GM12892 (cell line): ENCODE results near the gene IGFL2.
"Not testable (repeated sequence)": the region's sequence is repeated elsewhere in the genome, so short reads cannot be mapped to it uniquely, and the experiment has no call there.

Experiments used
- DNase-seq: peaks from one replicate; pipeline ENCODE4 v3.0.0; 2011; ENCODE audit not compliant: insufficient read length
- FAIRE-seq: peaks from 2 replicates; lab custom pipeline; 2011; peaks lifted over from hg19 to GRCh38; lab: Jason Lieb, UNC
- POLR2A ChIP-seq: IDR thresholded peaks from 2 replicates; pipeline ENCODE4 v1.6.1; 2011; ENCODE audit warnings: low read depth, low read length, control low read depth
- POLR2AphosphoS5 ChIP-seq: IDR thresholded peaks from 2 replicates; pipeline ENCODE4 v1.6.1; 2011; ENCODE audit warnings: low read depth, low read length, control low read depth
- TAF1 ChIP-seq: IDR thresholded peaks from 2 replicates; pipeline ENCODE4 v1.6.1; 2011; ENCODE audit warnings: low read depth, mild to moderate bottlenecking, control low read depth, low read length, borderline replicate concordance

The IGFL2 gene

DNA sequence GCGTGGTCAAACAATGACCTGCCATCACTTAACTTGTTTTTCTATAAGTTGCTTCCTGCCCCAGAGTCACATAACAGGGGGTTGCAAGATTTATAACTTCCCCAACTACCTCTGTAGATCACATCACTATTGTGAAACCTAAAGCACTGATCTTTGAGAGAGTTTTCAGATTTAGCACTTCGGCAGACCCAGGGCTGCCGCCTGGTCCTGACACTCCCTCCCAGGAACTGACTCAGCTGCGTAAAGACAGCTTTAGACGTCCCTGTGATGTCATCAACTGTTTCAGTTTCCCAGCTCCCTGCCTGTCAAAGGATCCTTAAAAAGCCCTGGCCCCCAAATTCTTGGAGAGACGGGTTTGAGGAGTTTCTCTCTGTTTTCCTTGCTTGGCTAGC, 33.3 kb downstream of the IGFL2 start:
- no peak for FAIRE-seq
- no peak for TF ChIP-seq POLR2A
- no peak for TF ChIP-seq POLR2AphosphoS5
- no peak for TF ChIP-seq TAF1
- DNase-seq: no peak

DNA sequence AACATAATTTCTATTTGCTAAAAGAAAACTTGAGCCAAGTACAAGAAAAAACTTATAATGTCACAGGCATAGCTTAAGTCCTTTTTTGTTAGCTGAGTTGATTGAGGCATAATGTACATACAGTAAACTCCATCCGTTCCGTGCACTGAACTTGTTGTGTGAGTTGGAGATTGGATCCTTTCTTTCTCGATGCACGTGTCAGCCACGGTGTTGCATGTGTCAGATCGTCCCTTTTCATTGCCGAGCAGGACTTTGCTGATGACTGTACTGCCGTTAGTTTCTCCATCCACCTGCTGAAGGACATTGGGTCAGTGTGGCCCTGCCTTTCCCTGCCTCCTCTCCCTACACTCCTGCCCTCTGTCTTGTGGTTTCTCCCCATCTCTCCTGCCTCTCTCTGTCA, 34.4 kb downstream of the IGFL2 start:
- TF ChIP-seq TAF1 (no peak), POLR2AphosphoS5 (no peak), POLR2A (no peak)

DNA sequence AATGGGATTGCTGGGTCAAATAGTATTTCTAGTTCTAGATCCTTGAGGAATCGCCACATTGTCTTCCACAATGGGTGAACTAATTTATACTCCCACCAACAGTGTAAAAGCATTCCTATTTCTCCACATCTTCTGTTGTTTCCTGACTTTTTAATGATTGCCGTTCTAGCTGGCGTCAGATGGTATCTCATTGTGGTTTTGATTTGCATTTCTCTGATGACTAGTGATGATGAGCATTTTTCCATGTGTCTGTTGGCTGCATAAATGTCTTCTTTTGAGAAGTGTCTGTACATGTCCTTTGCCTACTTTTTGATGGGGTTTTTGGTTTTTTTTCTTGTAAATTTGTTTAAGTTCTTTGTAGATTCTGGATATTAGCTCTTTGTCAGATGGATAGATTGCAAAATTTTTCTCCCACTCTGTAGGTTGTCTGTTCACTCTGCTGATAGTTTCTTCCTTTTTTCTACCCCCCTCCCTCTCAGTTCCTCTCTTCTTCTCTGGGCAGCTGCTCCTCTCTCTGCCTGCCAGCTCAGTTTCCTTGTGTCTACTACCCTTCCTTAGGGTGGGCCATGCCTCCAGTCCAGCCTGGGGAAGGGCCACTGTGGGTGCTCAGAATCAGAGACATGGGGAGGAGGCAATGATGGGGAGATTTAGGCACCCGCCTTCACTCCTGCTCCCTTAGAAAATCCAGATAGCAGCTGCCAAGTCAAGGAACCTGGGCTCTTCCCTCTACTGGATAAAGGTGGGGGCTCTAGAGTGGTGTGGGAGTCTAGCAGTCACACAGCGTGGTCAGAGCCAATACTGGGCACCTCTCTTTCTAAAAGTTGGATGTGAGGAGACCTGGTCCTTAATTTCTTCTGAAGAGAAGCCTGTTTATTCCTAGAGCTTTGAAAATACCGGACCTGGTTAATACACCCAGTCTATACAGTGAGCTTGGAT, 37.0 kb downstream of the IGFL2 start:
- FAIRE-seq, DNase-seq: not testable (repeated sequence)

More for the DNA sequence above, 34.4 kb downstream of the IGFL2 start:
- DNase-seq: no peak
- FAIRE-seq: no peak

DNA sequence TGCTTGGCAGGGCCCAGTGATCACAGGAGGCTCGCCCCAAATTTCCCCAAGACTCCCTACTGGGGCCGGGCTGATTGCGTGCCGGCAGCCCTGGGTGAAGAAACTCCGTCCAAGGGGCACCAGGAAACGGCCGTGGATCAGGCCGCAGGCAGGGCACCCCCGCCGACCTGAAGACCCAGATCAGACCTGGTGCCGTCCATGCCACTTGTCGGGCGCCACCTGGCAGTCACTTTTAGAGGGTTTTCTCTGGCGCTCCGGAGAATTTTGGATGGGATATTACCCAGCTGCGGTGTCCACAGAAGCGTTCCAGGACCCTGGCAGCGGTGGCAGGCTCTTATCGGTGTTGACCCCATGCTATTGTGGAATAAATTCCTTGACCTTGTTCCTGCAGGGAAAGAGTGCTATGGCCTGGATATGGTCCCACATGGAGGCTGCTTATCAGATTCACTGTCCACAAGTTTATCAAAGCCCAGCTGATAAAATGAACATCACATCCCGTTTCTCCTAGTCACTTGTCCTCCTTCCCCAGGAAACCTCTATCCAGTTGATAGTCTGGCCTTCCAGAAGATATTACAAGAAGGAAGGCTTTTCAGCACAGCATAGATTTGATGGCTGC, 38.2 kb downstream of the IGFL2 start:
- no peak for FAIRE-seq
- TF ChIP-seq POLR2AphosphoS5 (no peak), POLR2A (no peak), TAF1 (no peak)

DNA sequence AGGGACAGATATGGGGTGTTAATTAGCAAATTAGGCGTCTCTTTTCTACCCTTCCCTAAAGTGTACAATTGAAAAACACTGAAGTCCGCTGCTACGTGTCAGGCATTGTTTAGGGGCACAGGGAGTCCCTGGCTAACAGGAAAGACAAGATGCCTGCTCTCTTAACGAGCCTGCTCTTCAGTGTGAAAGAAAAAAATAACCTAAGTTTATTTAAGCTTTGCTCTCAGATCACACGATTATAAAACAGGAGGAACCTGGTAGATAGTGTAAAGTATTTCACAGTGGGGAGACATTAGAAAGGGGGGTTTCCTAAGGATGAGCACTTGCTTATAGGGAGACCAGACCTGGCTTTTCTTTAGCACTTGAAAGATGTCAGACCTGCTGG, 38.7 kb downstream of the IGFL2 start:
- TF ChIP-seq POLR2AphosphoS5: no peak
- no peak for TF ChIP-seq TAF1
- no peak for TF ChIP-seq POLR2A
- no peak for DNase-seq
- FAIRE-seq: no peak

More for the DNA sequence above, 38.2 kb downstream of the IGFL2 start:
- DNase-seq: no peak

DNA sequence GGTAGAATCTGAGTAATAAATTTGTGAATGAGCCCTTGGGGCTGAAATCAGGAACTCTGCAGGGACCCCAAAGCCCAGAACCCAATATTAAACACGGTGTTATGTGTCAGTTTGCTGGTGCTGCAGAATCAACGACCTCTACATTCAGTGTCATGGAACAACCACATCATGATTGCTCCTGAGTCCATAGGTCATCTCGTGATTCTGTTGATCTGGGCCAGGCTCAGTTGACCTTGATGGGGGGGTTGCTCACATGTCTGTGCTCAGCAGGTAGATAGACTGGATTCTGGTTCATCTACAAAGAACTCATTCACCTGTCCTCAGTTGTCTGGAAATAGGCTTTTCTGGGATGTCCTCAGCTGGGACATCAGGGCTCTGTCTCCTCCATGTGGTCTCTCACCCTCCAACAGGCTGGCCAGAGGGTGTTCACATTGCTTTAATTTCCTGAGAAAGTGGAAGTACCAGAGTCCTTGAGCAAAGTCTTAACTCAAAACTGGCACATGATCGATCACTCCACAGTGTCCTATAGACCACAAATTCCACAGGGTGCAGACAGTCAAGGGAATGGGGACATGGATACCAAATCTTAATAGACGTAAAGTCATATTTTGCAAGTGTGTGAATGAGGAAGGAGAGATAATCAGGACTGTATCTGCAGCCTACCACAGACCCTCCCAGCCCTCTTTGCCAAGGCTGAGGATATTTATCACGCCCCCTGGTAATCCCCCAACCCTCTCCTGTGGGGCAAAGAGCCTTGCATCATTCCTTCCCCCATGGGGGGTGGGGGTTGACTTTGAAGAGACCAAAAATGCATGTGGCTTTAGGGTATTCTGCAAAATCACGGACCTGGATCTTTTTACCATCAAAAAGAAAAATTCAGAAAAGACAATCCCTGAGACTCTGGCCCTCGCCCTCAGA, 42.2 kb downstream of the IGFL2 start:
- TF ChIP-seq POLR2A (no peak), TAF1 (no peak), POLR2AphosphoS5 (no peak)
- FAIRE-seq (no peak), DNase-seq (no peak)

DNA sequence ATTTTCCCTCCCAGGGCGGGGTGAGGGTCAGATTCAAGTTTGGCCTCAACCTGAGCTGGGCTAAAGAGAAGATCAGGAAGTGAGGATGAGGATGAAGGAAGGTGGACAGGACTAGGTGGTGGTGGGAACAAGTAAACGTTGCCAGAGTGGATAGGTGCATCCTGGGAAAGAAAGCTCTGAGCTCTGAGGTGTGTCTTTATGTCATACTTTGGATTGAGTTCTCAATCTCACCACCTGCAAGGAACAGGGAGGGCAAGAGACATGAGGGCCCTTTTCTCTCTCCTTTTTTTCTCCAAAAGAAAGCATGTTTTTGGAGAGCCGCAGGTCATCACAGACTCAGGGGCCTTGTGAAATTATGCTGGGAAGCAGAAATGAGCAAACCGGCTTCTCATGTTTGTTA, 43.3 kb downstream of the IGFL2 start:
- DNase-seq (no peak), FAIRE-seq (no peak)
- no peak for TF ChIP-seq POLR2AphosphoS5

DNA sequence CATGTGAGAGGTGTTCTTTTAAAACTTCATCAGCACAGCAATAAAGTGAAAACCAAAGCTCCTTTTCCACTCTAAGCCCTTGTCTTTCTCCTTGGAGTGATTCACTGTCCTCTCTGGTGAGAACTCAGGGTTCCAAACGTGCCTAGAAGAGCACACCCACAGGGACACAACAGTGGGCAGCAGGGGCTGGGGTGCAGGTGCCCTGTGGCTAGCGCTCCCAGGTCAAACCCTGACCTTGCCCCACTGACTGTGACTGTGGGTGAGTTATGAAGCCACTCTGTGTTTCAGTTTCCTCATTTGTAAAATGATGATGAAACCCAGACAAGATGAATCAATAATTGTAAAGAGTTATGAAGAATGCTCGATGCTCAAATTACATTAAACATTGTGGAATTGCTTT, 43.9 kb downstream of the IGFL2 start:
- no peak for DNase-seq
- TF ChIP-seq TAF1 (no peak), POLR2A (no peak), POLR2AphosphoS5 (no peak)
- no peak for FAIRE-seq

DNA sequence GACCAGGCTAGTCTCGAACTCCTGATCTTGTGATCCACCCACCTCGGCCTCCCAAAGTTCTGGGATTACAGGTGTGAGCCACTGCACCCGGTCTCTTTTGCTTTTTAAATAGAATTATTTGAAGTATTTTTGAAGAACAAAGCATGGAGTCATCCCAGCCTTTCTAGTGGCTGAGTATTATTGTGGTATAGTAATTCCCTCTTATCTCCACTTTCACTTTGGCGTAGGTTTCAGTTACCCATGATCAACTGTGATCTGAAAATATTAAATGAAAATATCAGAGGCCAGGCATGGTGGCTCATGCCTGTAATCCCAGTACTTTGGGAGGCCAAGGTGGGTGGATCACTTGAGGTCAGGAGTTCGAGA, 44.6 kb downstream of the IGFL2 start:
- not testable (repeated sequence) for FAIRE-seq, DNase-seq

DNA sequence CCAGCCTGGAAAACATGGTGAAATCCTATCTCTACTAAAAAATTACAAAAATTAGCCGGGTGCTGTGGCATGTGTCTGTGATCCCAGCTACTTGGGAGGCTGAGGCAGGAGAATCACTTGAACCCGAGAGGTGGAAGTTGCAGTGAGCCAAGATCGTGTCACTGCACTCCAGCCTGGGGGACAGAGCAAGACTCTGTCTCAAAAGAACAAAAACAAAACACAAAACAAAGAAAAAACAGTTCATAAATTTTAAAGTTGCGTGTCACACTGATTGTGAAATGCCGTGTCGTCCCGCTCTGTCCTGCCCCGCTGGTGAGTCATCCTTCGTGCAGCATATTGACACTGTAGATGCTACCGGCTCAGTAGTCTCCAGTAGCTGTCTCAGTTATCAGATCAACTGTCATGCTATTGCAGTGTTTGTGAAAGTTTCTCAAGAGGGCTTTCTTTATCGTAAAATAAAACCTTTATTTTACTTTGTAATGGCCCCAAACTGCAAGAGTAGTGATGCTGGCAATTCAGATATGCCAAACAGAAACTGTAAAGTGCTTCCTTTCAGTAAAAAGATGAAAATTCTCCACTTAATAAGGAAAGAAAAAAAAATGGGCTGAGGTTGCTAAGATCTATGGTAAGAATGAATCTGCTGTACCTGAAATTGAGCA, 45.1 kb downstream of the IGFL2 start:
- FAIRE-seq: no peak
- DNase-seq: no peak
- TF ChIP-seq TAF1 (no peak), POLR2A (no peak), POLR2AphosphoS5 (no peak)

DNA sequence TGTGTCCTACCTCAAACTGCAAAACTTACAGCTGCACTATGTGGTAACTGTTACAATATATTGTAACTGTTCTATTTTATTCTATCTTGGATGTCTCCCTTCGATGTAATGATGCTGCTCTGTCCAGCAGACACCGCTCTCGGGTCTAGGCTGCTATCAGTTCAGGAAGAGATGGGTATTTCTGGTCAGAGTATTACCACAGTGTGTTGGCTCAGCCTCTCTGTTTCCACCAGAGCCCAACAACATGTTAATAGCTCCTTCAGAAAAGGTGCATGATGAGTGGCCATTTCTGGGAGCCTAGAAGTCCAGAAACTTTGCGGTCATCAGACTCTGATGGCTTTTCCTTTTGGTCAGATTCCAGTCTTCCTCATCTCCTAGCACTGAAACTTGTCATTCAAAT, 45.6 kb downstream of the IGFL2 start:
- FAIRE-seq (no peak), DNase-seq (no peak)
- TF ChIP-seq POLR2A: no peak
- no peak for TF ChIP-seq TAF1
- TF ChIP-seq POLR2AphosphoS5: no peak

DNA sequence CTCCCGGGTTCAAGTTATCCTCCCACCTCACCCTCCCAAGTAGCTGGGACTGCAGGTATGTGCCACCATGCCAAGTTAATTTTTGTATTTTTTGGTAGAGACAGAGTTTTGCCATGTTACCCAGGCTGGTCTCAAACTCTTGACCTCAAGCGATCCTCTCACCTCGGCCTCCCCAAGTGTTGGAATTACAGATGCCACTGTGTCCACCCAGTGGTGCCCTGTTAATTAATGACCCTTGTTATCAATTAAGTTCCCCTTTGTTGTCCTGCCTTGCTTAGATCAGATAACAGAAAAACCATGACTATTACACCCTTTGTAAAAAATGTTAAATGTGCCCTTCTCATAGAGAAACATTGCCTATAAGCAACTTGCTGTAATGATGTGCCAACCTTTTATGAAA, 47.1 kb downstream of the IGFL2 start:
- TF ChIP-seq TAF1: no peak
- no peak for TF ChIP-seq POLR2A
- no peak for TF ChIP-seq POLR2AphosphoS5
- FAIRE-seq (no peak), DNase-seq (no peak)

DNA sequence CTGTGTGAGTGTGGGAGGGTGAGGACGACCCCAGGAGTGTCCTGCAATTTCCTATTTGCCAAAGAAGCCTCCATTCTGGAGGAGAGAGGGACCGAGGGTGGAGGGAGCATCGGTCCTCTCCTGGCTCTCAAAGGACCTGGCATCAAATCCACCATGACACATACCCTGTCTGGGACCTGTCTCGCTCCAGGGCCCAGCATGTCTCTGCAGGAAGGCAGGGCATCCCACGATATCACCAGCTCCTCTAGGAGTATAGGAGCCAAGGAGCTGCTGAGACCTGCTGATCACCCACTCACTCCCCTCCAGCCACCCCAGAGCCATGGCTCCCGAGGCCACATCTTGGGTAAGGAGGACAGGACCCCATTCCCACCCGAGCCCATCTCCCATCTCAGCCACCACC, 47.9 kb downstream of the IGFL2 start:
- not testable (repeated sequence) for DNase-seq, FAIRE-seq
